GM13976 (cell line): ENCODE results near the gene RBM4.

ENCODE experiments used
- DNase-seq: peaks from one replicate; pipeline ENCODE4 v3.0.0; 2012; ENCODE audit warnings: low spot score
- CTCF ChIP-seq: IDR thresholded peaks from 2 replicates; pipeline ENCODE4 v1.5.1; 2012; ENCODE audit warnings: borderline replicate concordance, mild to moderate bottlenecking; ENCODE audit not compliant: insufficient read depth; ENCODE audit errors: extremely low read depth, missing control alignments, control extremely low read depth
- in situ Hi-C: fragments of 300-500 bp; cut with MboI; formaldehyde crosslinking; loops from one replicate; pipeline ENCODE4 v1.12.0; 2022; ENCODE audit warnings: low sequenced_read_pairs, mixed read lengths, inconsistent platforms; ENCODE audit not compliant: unreplicated experiment

The RBM4 gene

GRCh38 chr11:66607126-66607834 is 31.2 kb upstream of the RBM4 start:
- no peak for DNase-seq
- in situ Hi-C loops: no loop called here
- no peak for TF ChIP-seq CTCF

DNA sequence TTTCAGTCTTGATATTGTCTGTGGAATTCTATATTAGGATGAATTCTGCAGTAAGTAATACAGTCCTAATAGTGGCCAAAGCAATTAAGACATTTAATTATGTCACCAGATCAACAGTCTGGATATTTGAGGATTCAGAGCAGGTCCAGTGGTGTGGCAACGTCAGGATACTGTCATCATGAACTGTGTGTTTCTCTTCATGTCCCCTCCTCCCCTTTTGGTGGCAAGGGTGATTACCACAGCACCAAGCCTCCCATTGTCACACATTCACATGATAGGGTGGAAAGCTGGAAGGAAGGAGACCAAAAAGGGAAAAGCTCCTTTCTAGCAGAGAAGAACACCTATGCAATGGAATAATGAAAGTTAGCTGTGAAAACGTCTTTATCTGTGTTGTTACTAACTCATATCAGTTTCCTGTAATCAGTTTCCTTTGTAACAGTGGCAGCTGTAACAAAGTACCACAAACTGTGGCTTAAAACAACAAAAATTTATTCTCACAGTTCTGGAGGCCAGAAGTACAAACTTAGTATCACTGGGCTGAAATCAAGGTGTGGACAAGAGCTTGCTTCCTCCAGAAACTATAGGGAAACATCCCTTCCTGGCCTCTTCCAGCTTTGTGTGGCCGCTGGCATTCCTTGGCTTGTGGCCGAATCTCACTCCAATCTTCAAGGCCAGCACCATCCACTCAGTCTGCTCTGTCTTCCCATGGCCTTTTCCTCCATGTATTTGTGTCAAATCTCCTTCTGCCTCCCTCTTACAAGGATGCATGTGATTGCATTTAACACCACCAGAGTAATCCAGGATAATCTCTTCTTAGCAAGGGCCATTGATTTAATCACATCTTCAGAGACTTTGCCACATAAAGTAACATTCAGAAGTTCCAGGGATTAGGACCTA is 28.5 kb upstream of the RBM4 start:
- DNase-seq: no peak
- TF ChIP-seq CTCF: no peak
- in situ Hi-C loops: no loop called here

DNA sequence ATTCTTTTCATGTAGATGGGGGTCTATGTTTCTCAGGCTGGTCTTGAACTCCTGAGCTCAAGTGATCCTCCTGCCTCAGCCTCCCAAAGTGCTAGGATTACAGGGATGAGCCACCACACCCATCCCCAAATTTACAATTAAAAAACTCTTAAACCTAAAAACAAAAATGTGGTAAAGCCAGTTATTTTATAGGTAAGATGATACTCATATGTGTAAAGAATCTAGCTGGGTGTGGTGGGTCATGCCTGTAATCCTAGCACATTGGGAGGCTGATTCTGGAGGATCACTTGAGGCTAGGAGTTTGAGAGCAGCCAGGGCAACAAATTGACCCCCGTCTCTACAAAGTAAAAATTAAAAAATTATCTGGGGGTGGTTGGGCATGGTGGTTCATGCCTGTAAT is 26.0 kb upstream of the RBM4 start:
- TF ChIP-seq CTCF: no peak
- in situ Hi-C loops: no loop called here
- no peak for DNase-seq

- in situ Hi-C loops: no loop called here
- no peak for DNase-seq
- TF ChIP-seq CTCF: no peak
Measured at GRCh38 chr11:66614073-66614472, 24.4 kb upstream of the RBM4 start.

DNA sequence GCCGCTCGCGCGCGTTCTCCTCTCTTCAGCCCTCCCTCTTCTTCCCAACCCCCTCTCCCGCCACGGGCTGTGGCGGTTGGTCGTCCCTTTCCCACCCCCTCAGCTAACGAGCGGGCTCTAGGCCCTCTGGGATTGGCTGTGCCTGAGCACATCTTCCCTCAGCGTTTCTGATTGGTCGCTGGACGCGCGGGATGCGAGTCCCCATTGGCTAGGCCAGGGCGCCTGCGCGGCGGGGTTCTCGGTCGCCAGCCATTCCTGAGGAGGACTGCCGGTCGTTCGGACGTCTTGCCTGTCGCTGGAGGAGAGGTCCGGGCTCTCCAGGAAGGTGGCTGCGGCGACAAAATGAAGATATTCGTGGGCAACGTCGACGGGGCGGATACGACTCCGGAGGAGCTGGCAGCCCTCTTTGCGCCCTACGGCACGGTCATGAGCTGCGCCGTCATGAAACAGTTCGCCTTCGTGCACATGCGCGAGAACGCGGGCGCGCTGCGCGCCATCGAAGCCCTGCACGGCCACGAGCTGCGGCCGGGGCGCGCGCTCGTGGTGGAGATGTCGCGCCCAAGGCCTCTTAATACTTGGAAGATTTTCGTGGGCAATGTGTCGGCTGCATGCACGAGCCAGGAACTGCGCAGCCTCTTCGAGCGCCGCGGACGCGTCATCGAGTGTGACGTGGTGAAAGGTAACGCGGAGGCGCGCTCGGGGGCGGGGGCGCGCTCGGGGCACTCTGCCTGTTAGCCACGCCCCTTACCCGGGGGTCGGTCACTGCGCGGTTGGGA is 21.9 kb upstream of the RBM4 start, which contains the start of gene RBM14:
Gene RBM14 (plus strand): TSS at position 252 of the 776 bp plus-strand sequence. CDS start 91 bp downstream, at position 343.
- in situ Hi-C loops: no loop called here
- TF ChIP-seq CTCF: no peak
- peak; percentile 99 for DNase-seq

GRCh38 chr11:66617155-66617834 is 21.2 kb upstream of the RBM4 start:
- DNase-seq: no peak
- in situ Hi-C loops: no loop called here

More at GRCh38 chr11:66617155-66617834, 21.2 kb upstream of the RBM4 start:
- TF ChIP-seq CTCF: no peak
